GM21423 (cell line): Measurements from ENCODE around the gene CCNY.

ENCODE experiments used
- ATAC-seq: cut with Tn5 transposase; IDR thresholded peaks from one replicate; pipeline ENCODE4 v1.9.1; 2021; ENCODE audit warnings: mild to moderate bottlenecking, moderate library complexity; ENCODE audit not compliant: unreplicated experiment

CCNY gene

DNA sequence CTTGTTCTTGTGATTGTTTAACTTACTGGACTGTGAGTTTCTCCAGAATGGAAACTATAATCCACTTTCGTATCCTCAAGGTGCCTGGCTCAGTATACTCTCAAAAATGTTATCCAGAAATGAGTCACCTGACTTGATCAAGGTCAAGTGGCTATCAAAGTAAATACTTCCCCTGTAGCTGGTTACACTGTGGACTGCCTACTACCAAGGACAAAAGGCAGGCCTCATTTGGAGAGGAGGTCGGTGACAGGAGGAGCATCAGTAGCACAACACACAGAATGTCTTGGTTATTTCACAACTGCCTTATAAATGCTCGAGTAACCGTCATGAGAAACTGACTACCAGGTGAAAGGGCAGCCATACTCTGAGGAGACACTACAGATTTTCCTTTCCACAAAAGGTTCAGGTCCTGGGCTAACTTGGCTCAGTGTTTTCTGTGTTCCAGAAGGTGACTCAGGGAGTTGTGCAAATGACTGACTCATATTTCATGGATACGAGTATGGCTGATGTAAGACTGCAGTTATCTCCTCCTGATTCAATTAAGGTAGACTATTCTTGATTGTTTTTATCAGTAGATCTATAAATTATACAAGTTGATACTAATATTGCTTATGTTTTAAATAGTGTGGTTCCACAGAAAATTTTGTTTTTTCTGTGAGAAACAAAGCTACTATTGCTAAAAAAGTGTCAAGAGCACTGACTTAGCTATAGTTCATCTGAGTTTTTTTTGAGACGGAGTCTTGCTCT is 4.2 kb upstream of the CCNY start:
- ATAC-seq, result no peak

DNA sequence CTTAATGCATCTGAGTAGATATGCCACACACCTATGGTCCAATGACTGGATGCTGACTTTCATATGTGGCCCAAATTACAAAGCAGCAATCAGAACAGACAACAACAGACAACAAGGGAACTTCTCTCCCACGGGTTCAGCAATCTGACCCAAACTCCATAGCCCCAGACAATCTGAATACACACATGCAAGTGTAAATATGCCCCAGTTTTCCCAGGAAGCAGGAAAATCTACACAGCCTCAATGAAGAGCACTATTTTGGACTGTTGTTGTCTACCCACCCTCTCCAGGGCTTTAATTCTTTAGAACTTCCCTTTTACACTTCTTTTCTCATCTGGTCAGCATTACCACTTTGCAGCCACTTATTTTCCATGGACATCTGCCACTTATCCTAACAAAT is 2.0 kb upstream of the CCNY start:
- no peak for ATAC-seq

DNA sequence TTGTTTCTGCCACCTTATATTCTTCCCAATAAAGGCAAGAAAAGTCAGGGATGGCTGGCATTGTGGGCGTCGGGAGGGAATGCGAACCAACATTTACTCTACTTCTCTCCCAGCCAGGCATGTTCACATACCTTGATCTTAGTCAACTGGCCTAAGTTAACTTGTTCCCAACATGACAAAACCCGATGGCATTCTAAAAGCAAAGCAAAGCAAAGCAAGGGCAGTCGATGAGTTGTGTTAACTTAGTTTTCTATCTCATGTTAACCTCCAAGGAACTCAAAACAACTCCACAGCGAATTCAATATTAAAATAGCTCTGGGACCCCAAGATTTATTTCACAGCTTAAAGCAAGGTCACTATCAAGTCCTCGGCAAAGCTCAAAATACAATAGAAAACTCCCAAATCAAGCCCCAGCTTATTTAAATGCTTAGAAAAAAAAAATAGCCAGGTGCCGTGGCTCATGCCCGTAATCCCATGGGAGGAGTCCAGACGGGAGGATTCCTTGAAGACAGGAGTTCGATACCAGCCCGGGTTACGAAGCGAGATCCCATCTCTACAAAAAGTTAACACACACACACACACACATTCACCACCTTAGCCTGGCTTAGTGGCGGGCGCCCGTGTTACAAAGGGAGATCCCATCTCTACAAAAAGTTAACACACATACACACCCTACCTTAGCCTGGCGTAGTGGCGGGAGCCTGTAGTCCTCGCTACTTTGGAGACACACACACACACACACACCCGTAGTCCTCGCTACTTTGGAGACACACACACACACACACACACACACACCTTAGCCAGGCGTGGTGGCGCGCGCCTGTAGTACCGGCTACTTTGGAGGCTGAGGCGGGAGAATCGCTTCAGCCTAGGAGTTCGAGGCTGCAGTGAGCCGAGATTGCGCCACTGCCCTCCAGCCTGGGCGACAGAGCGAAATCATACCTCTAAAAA is 901 bp upstream of the CCNY start:
- ATAC-seq, result no peak

DNA sequence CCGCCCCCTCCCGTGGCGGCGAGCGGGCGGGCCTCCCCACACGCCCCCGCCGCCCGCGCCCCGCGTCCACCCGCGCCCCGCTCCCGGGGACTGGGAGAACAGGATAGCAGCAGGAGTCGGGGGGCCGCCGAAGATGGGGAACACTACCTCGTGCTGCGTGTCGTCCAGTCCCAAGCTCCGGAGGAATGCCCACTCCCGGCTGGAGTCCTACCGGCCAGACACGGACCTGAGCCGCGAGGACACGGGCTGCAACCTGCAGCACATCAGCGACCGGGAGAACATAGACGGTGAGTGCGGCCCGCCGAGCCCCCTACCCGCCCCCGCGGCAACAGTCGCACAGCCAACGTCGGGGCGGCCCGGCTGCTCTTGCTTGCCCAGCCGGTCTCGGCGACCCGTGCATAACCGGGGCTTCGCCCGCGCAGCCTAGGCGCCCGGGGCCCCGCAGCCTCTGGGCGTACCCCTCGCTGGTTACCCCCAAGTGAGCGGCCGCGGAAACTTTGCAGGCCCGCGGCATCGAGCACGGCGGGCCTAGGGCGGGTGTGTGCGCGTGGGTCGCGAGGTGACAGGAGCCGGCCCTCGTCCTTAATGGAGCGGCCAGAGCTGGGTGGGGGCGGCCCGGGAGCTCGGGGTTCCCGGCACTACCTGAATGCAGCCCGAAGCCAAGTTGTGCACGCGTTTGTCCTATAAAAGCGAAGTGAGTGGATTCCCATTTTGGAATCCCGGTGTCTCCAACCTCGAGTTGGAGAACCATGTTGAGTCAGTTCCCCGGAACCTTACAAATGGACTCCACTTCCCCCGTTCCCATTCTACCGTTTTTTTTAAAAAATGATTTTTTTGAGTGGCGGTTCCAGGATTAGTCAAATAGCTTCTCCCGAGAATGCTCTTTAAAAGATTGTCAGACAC is 863 bp downstream of the CCNY start:
- peak; percentile 2 for ATAC-seq

DNA sequence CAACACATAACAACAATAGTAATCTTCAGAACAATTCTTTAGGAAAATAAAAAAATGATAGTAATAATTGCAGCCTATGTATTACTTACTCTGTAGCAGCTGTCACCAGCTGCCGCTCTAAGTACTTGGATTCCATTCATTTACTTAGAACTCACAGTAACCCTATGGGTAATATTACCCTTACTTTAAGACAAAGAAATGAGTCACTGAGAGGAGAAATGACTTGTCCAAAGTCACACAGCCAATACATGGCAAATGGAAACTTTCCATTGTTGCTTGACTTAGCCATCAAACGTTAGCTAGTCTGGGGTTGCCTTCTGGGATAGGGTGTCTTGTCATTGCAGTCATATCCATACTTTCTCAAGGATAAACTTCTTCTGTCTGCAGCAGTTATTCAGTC is 3.6 kb downstream of the CCNY start:
- peak; percentile 29 for ATAC-seq

DNA sequence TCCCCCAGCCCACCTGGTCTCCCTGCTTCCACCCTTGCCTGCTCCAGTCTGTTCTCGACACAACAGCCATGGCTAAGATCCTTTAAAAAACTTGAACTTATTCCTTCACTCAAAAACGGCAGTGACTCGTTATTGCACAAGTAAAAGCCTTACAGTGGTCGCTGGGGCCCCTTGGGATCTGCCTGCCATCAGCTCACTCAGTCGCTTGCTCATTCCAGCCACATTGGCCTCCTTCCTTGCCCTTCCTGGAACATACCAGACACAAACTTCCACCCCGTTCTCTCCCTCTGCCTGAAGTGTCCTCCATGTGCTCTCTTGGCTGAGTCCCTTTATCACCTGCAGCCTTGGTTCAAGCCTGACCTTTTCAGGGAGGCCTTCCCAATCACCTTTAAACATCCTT is 4.7 kb downstream of the CCNY start:
- no peak for ATAC-seq

DNA sequence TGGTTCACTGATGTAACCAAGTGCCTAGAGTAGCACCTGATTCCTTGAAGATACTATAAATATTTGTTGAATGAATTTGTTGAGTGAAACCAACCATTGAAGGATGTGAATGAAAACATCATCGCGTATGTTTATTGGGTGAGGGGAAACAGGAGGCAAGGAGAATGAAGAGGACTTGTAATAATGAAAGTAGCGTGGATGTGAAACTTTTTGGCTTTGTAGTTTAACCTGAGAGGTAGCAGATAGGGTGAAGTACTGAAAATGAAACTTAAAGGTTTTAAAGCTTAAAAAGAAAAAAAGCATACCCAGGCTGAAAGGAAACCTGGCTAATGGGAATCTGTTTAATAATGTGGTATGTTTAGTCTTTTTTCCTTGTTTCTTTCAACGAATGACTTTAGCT is 5.2 kb downstream of the CCNY start:
- ATAC-seq, result peak; percentile 73

DNA sequence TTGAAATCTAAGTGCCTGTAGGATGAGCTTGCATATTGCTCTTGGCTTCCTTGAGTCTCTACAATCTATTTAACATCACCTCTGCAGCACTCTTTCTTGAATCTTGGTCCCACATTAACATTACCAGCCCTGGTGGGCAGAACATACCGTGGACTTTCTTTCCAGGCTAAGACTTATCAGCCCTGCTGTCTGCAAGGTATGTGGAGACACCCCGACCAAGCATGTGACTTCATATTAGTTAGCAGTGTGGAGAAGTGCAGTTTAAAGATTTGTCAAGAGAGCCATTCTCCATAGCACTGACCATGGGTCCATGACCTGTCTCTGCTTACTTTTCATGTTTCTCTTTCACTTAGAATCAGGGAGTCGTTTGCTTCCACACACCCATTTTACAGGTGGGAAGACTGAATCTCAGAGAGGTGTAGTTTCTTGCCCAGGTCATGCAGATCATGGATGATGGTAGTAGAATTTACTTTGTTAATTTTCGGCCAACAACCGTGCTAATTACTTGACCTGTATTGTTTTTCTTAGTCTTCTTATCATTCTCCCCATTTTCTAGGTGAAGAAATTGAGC is 6.0 kb downstream of the CCNY start:
- no peak for ATAC-seq

GRCh38 chr10:35343739-35344138 is 7.4 kb downstream of the CCNY start:
- no peak for ATAC-seq

DNA sequence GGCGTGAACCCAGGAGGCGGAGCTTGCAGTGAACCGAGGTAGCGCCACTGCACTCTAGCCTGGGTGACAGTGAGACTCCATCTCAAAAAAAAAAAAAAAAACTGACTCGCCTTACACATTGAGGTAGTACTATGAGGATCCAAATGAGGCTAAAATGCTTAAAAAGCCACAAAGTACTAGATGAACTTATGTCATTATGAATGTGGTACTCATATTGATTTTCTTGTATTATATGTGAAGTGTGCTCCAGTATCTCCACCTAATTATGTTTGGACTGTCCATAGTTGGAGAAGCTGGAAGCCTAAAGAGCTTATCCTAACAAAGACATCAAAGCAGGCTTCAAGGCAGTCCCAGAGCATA is 9.1 kb downstream of the CCNY start:
- no peak for ATAC-seq

- no peak for ATAC-seq
Measured at GRCh38 chr10:35346248-35346647, 9.9 kb downstream of the CCNY start.

GRCh38 chr10:35347121-35347562 is 10.8 kb downstream of the CCNY start:
- no peak for ATAC-seq

GRCh38 chr10:35347899-35348608 is 11.7 kb downstream of the CCNY start:
- no peak for ATAC-seq

DNA sequence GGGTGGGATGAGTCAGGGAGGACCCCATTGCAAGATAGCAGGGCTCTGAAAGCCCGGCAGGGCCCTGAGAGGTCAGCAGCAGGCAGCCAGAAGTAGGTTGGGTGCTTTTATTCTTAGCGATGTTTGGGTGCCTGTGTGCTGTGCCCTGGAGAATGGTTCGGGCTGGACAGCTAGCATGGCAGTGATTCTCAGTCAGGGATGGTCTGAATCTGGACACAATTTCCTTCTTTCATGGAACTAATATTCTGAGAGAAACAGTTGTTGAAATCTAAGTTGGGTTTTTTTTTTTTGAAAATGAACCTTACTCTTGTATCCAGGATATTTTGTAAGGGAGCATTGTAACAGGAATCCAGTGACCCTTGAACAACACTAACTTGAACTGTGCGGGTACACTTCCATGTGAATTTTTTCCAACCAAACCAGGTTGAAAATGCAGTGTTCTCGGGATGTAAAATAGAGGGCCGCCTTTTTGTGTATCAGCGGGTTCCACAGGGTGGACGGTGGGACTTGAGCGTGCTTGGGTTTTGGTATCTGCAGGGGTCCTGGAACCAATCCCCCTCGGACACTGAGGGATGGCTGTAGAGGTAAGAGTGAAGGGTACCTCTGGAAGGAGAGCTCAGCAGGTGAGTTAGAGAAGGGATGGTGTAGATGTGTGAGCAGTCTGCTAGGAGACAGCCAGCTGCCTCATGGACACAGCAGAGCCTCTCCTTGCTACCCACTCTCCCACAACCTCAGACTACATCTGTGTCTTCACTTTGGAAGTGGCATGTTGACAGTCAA is 12.5 kb downstream of the CCNY start:
- no peak for ATAC-seq

- no peak for ATAC-seq
Measured at GRCh38 chr10:35349389-35349915, 13.1 kb downstream of the CCNY start.

DNA sequence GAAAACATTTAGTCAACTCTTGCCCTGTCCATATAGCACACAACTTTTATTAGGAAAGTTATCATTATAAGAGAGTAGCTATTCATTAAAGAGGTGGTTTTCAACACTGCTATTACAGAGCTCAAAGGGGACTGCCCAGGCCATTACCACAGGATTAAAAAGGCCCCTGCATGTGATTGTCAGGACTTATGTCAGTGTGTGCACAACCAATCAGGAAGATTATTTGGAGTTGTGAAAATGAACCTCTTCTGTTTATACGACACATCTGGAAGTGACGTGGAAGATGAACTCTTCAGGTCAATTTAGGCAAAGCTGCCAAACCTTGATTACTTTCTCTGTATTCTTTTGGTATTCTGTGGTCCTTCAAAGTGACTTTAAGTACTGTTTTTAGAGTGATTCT is 14.7 kb downstream of the CCNY start:
- ATAC-seq, result no peak

DNA sequence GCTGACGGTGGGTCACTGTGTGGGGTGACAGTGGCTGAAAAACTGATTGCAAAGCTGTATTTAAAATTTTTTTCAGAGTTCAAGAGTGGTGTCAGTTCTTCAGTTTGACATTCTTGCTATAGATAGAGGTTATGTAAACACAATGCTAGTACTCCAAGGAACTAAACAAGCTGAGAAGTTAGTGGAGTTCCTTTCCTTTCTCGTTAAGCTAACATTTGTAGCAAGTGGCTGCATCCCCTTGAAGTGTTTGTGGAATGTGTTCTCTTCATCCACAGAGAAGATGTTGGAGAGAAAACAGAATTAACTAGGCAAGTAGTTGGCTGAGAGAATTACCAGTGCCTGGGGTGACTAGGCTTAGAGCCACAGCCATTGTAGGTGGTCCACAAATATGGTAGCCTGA is 15.8 kb downstream of the CCNY start:
- no peak for ATAC-seq

- ATAC-seq, result peak; percentile 42
Measured at GRCh38 chr10:35352512-35352911, 16.2 kb downstream of the CCNY start.

GRCh38 chr10:35353395-35353794 is 17.1 kb downstream of the CCNY start:
- ATAC-seq, result no peak
